NCI-H1417 (cell line): ENCODE measurements around the gene BUB1.
"Not testable (repeated sequence)": the region's sequence is repeated elsewhere in the genome, so short reads cannot be mapped to it uniquely, and the experiment has no call there.

Experiments used
- DNase-seq, 3 experiments: peaks; one replicate each; lab custom pipeline; 2025; lab: John Stamatoyannopoulos, UW

The BUB1 gene

DNA sequence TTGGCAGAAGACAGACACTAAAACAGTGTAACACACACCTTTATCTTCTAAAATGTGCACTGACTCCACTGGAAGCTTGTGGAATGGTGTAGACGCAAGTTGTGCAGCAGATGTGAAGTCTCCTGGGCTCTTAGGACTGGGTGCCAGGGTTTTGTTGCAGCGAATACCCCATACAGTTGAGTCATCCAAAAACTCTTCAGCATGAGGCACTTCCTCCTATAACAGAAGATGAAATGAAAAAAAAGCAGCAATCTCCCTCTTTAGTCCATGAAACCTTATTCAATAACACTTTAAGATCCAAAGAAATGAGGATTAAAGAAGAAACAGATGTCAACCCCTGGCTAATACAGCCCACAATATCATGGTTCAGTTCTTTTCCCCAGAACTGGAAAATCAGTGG lies 22.2 kb downstream of the BUB1 start:
- DNase-seq: no peak

DNA sequence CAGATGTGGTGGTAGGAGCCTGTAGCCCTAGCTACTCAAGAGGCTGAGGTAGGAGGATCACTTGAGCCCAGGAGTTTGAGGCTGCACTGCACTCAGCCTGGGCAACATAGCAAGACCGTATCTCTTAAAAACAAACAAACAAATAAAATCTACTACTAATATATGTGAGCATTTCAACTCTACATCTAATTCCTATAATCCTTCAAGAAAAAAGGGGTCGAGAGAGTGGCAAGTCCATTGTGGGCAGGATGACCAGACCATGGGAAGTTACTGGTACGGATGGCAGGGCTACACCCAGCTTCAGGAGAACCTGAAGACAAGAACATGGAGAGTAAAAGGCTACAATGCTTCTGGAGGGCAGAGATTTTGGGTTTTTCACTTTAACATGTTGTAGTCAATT lies 24.0 kb downstream of the BUB1 start:
- no peak for DNase-seq

DNA sequence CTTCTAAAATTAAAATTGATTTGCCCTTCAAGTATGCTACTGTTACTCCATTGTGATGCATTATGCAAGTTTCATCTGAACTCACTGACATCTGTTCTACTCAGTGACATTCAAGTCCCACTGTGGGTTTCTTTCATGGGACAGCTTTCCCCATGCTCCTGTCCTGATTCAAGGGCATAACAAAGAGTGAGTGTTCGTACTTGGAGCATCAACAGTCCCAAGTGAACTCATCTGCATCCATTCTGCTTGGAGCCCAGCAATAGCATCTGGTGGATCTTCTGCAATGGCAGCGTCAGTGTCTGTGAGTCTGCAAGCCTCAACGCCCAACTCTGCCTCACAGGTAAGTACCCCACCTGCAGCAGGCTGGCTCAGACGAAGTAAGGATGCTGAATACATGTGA lies 27.5 kb downstream of the BUB1 start:
- no peak for DNase-seq

DNA sequence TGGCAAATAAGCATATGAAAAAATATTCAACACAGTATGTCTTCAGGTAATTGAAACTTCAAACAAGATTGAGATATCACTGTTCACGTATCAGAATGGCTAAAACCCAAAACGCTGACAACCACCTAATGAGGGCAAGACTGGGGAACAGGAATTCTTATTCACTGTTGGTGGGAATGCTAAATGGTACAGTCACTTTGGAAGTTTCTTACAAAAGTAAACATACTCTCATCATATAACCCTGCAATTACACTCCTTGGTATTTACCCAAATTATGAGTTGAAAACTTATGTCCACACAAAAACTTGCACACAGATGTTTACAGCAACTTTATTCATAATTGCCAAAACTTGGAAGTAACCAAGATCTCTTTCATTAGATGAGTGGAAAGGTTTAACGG lies 30.1 kb downstream of the BUB1 start:
- no peak for DNase-seq

DNA sequence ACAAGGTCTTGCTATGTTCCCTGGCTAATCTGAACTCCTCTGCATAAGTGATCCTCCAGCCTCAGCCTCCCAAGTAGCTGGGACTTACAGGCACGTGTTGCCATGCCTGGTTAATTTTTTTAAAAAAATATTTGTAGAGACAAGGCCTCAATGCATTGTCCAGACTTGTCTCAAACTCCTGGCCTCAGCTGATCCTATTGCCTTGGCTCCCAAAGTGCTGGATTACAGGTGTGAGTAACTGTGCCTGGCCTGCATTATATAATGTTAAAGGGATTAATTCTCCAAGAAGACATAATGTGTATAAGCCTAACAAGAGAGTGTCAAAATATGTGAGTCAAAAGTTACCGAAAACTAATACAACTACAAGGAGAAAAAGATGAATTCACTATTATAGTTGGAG lies 32.2 kb downstream of the BUB1 start:
- no peak for DNase-seq

DNA sequence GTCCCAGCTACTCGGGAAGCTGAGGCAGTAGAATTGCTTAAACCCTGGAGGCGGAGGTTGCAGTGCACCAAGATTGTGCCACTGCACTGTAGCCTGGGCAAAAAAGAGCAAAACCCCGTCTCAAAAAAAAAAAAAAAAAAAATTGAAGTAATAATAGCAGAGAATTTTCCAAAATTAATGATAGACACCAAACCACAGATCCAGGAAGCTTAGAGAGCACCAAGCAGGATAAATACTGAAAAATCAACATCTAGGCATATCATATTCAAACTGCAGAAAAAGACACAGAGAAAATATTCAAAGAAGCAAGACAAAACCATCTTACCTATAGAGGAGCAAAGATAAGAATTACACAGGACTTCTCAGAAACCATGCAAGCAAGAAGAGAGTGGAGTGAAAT lies 33.5 kb downstream of the BUB1 start:
- DNase-seq: no peak

DNA sequence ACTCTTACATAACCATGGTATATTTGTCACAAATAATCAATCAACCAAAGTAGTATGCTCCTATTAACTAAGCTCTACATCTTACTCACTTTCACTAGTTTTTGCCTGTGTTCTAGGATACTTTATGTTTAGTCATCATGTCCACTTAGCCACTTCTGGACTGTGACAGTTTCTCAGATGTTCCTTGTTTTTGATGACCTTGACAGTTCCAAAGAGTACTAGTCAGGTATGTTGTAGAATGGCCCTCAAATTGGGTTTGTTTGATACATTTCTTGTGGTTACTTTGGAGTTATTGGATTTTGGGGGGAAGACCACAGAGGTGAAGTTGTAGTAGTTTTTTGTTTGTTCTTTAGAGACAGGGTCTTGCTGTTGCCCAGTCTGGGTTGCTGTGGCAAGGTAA lies 35.5 kb downstream of the BUB1 start:
- DNase-seq: no peak

DNA sequence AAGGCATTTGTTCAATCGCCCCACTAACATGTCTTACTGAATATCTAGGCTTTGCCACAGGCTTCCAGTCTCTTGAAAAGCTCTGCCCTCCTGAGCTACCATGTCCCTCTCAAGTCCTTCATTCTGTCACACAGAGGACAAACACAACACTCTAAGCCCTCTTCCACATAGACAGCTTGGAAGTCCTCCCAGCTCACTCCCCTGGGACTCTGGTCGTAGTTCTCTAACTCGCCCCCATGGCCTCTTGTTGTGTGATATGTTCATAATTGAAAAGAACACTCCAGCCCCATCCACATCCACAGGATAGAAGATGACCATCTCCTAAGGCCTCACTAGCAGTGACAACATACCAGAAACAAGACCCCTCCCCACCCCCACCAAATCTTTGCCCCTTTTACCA lies 37.9 kb downstream of the BUB1 start:
- DNase-seq: no peak

DNA sequence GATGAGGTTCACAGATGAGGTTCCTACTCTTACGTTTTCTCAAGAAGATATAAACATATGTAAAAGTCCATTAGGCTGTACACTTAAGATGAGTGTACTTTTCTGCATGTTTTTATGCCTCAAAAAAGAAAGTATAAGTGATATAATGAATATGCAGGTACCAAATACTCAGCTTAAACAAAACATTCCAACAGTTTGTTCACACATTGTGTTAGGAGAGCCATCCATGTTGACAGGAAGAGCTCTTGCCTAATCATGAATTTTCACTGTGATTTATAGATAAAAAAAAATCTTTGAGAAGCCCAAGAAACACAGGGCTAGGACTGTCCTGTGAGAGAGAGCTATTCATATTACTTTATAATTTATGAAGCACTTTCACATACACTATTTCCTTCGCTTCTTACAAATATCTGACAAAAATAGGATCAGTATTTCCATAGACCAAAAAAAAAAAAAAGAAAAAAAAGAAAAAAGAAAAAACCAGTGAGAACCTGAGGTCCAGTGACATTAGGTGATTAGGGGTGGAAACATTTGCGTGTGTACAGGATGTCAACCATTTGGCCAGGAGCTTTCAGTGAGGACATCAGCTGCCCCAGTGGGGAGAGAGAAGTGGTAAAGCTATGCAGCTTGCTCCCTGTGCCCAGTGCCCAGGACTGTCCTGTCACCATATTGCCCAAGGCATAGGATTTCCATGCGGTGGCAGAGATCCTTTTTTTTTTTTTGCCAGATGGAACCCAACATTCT lies 38.7 kb downstream of the BUB1 start:
- no peak for DNase-seq

DNA sequence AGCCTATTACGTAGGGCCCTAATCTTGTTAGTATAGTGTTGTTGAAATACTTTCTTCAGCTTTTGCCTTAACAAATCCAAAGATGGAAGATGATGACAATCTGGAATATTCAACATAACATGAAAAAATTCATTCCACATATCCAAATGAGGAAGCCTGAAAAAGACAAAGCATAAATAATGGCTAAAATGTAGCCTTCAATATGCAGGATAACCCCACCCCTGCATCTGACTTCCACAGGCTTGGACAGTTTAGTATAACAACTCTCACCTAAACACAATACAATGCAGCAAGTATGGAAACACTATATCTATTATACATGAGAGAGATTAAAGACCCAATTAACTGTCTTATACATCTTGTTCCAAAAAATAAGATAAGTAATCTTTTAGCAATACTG lies 39.9 kb downstream of the BUB1 start:
- no peak for DNase-seq

DNA sequence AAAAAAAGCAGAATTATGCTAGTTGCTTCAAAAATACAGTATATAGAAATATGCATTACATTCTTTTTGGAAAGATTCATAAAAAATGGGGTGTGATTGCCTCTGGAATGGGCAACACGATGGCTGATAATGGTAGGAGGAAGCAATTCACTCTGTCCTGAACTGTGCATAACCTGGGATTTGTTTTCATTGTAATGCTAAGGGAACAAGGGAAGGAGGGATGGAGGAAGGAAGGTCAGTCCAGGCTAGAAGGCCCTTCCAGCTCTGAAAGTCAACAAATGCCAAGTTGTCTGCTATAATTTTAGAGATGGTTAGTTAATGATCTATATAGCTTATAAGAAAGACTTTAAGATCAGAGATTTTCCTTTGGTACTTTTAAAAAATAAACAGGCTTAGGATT lies 40.8 kb downstream of the BUB1 start:
- no peak for DNase-seq

DNA sequence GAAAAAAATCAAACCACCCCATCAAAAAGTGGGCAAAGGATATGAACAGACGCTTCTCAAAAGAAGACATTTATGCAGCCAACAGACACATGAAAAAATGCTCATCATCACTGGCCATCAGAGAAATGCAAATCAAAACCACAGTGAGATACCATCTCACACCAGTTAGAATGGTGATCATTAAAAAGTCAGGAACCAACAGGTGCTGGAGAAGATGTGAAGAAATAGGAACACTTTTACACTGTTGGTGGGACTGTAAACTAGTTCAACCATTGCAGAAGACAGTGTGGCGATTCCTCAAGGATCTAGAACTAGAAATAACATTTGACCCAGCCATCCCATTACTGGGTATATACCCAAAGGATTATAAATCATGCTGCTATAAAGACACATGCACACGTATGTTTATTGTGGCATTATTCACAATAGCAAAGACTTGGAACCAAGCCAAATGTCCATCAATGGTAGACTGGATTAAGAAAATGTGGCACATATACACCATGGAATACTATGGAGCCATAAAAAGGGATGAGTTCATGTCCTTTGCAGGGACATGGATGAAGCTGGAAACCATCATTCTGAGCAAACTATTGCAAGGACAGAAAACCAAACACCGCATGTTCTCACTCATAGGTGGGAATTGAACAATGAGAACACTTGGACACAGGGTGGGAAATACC lies 41.8 kb downstream of the BUB1 start:
- not testable (repeated sequence) for DNase-seq

DNA sequence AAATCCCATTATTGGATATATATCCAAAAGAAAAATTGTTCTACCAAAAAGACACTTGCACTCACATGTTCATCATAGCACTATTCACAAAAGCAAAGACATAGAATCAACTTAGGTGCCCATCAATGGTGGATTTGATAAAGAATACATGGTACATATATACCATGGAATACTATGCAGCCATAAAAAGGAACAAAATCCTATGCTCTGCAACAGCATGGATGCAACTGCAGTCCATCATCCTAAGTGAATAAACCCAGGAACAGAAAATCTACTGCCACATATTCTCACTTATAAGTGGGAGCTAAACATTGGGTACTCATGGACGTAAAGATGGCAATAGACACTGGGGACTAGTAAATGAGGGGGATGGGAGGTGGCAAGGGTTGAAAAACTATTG lies 50.5 kb downstream of the BUB1 start:
- DNase-seq: not testable (repeated sequence)

DNA sequence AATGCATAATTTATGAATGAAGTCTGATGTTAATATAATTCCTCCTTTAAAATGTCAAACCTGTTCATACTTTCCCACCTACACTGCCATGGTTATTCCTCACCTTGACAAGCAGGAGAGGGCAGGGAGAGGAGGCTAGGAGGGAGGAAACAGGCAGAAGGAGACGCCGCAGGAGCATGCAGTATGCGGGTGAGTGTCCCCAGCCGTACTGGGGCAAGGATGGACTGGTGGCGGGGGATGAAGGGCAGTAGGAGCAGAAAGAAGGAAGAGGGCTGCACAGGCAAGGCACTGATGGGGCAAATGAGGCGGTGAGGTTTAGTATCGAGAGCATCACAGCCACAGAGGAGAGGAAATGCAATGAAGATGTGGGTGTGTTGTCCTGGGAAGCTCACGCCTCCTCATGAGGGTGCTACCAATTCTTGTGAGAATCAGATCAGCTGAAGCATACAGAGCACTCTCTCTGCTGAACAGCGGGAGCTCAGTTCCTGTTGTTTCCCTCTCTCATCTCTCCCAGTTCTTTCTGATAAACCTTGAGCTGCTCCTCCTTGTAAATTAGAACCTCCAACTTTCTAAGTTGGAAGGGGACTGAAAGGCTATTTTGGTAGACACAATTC lies 58.4 kb downstream of the BUB1 start:
- DNase-seq: not testable (repeated sequence)

DNA sequence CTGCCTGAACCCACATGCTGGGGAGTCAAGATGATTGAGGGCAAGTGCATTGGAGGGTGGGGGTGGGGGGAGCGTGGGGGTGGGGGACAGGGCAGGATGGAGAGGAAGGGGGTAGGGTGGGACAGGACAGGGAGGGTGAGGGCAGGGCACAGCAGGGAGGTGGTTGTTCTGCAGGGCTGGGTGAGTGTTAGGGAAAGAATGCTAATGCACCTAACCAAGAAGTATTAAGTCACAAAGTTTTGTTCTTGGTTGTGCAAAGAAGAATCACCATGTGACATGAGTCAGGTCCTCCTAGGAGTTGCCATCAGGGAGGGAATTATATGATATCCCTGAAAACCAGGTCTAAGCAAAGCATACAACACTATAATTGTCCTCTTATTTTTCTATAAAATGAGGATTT lies 63.9 kb downstream of the BUB1 start:
- DNase-seq: not testable (repeated sequence)

DNA sequence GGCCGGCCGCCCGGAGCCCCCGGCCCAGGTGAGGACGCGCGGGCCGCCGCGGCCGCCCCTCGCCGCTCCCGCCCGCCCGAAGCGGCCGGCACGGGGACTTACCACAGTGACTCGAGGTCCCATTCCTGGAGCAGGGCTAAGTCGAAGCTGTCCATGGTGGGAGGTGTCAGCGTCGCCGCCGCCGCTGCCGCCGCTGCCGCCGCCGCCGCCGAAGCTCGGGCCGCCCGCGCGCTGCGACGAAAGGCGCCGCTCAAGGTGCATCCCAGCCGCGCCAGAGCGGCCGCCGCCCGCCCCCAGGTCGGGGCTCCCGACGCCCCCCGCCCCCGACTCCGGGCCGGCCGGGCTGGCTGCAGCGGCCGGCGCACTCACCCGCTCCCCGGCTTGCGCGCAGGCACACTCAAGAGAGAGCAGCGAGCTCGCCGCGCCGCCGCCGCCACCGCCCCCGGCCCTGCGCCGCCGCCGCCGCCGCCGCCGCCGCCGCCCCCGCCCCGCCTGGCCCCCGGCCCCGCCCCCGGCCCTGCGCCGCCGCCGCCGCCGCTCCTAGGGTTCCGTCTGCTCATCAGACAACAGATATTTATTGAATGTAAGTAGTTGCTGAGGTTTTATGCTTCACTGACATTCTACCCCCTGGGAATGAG lies 67.1 kb downstream of the BUB1 start:
- not testable (repeated sequence) for DNase-seq

DNA sequence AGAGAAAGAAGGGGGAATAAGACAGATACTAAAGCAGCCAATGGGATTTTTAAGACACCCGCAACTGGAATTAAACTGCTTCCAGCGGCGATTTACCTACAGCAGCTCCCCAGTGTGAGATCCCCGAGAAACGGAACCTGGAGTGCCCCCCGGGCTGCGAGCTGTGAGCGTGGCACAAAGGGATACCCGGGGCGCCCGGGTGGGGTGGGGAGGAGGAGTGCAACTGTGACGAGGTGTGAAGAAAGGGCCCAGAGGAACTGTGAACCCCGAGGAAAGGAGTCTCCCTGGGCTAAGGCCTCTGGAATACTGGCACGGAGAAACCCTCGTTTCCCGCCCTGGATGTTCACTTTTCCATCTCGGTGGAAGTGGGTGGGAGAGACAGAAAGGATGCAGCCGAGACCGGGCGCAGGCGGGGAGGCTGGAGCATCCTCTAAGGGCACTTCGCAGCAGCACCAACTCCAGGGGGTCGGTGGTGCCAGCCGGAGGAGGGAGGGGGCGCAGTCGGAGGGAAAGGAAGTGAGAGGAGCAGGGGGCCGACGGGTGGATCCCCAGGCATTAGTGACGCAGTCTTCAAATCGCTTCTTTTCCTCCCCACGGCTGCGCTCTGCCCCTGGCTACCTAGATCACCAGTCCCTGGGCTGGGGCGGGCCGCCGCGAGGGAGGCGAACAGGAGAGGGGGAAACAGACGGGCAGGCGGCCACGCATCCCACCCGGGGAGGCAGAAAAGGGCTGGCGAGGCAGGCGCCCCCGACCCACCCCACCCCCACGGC lies 67.8 kb downstream of the BUB1 start:
- DNase-seq: not testable (repeated sequence)

DNA sequence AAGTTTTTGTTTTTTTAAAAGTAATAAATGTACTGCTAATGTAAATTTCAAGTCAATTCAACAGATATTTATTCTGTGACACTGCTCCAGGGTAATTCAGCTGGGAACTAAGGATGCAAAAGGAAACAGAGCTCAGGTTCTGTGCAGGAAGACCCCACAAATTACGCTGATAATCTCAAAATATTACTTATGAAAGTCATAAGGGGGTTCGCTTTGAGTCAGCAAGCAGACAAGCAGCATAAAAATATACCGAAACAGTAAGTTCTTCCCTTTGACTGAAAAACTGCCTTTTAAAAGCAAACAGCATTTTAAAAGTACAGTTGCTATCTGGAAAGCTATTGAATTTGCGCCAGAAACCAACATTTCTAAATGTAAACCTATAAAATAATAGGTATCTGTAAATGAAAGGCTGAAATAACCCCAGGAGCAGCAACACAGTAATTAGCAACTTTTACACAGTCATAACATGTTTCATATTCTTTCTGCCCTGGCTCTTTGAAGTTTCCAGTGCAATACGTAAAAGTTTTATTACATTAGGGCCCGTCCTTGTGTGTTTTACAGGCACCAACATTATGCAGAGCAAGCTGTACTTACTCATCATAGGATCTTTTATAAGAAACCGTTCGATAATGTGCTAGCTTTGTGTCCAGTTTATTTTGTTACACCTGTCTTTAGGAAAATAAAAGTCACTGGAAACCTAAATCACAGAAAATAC lies 68.9 kb downstream of the BUB1 start:
- DNase-seq: not testable (repeated sequence)

DNA sequence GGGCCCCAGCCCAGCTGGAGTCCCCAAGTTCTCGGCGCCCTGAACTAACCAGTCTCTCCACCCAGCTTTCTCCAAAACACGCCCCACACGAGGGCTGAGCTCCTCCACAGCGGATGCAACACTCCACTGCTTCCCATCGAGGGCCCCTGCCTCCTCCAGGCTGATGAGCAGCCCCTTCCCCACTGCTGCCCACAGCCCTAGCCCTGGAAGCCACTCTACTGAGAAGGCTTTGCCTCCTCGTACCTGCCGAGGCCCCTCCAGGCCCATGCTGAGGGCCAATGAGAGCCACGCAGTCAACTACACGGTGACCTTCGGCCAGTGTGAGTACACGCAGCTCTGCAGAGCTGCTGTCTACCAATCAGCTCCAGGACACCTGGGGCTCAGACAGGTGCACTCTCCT lies 72.8 kb downstream of the BUB1 start:
- not testable (repeated sequence) for DNase-seq

DNA sequence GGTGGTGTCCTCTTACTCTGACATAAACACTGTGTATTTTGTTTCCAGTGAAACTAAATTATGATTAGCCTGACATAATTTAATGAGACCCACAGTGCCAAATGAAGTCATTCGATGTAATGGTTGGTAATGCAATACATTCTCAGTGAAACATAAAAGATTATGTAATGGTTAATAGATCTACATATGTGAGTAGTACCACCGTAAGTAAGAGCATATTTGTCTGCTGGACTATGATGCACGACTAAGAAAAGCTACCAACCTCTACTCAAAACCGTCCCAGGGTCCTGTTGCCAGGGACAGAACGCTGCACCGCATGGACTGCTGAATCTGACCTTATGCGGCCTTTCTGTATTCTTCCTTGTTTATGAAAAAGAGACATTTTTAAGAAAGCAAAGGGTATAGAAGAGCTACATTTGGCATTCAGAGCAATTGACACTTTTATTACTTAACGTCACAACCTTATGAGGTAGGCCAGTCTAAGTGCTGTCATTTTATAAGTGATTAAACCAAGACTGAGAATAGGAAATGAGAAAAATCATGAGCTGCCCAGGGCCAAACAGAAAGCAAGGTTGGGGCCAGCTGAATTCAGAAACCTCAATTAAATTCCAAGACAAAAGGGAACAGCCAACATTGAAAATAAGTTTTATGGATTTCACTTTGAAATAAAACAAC lies 73.8 kb downstream of the BUB1 start:
- DNase-seq: not testable (repeated sequence)

DNA sequence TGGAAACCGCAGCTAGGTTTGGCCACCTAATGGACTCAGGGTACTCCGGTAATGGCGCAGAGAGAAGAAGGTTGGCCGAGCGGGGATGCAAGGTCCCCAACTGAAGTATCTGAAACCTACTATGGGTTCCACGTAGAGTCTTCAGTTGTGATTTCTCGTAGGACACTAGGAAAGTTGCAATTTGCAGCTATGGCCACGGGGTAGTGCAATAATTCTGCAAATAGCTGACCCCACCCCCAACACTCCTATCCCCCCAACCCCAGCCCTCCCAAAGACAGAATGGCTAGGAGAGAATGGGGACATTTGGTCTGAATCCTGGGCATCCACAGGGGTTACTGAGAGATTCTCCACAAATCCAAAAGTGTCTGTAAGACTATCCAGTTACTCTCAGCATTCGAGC lies 75.7 kb downstream of the BUB1 start:
- not testable (repeated sequence) for DNase-seq
